SU-DHL-6 (cell line): ENCODE measurements around the gene PALLD.

ENCODE experiments used
- CTCF ChIP-seq: fragments of 200-600 bp; sonication (generic); IDR thresholded peaks from one replicate; pipeline ENCODE4 v1.5.1; 2017; ENCODE audit warnings: antibody characterized with exemption, mild to moderate bottlenecking, low read length, moderate library complexity; ENCODE audit not compliant: insufficient read depth, poor library complexity, severe bottlenecking
- EZH2phosphoT487 ChIP-seq: fragments of 200-600 bp; sonication (generic), shearing (Covaris generic); conservative IDR thresholded peaks from 2 replicates; pipeline ENCODE4 v1.6.1; 2018; ENCODE audit warnings: mild to moderate bottlenecking, antibody characterized with exemption, low read length, moderate library complexity, mixed read lengths

DNA sequence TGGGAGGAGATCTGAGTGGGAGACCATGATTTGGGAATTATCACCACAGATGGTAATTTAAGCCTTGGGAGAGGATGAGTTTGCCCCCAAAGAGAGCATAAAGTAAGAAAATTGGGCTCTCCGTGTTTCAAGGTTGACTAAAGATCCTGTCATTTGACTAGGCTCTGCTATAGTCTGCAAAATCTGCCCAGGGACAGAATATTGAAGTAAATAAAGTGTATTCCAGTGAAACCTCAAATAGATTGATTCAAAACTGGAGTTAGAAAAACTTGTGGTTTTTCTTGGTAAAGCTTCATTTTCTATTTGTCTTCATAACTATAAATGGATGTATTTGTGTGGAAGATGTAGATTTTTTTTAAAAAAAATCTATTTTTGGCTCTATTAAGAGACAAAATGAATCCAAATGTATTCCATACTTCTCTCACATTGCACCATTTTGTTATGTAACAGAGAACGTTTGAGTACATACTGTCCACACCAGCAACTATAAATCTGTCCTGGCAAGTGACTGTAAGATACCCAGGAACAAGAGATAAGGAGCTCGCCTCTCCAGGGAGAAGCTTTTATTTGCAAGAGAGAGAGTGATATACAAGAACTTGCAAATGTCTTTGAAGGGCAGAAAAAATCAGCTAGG is 343.0 kb downstream of the PALLD start:
- no peak for TF ChIP-seq CTCF
- no peak for TF ChIP-seq EZH2phosphoT487
